ENCODE measurements around the gene MYO5B.

Gene MYO5B

GRCh38 chr18:50006470-50007046 lies 188.4 kb downstream of the MYO5B start:
- DNase-seq: no peak

GRCh38 chr18:50004013-50004412 lies 190.9 kb downstream of the MYO5B start:
- DNase-seq: no peak

GRCh38 chr18:50002781-50003180 lies 192.2 kb downstream of the MYO5B start:
- DNase-seq: no peak

GRCh38 chr18:50000227-50000626 lies 194.7 kb downstream of the MYO5B start:
- no peak for DNase-seq

GRCh38 chr18:49999128-49999527 lies 195.8 kb downstream of the MYO5B start:
- no peak for DNase-seq

GRCh38 chr18:49997558-49997957 lies 197.4 kb downstream of the MYO5B start:
- DNase-seq: no peak

GRCh38 chr18:49994410-49994809 lies 200.5 kb downstream of the MYO5B start:
- no peak for DNase-seq

- DNase-seq: no peak
Observed at GRCh38 chr18:49993299-49993698, 201.6 kb downstream of the MYO5B start.

GRCh38 chr18:49988733-49989132 lies 206.2 kb downstream of the MYO5B start:
- DNase-seq: no peak

GRCh38 chr18:49988101-49988500 lies 206.8 kb downstream of the MYO5B start:
- DNase-seq: no peak

- no peak for DNase-seq
Observed at GRCh38 chr18:49985236-49985635, 209.7 kb downstream of the MYO5B start.

GRCh38 chr18:49980896-49981295 lies 214.1 kb downstream of the MYO5B start:
- no peak for DNase-seq

- DNase-seq: no peak
Observed at GRCh38 chr18:49976795-49977560, 218.0 kb downstream of the MYO5B start.

- no peak for DNase-seq
Observed at GRCh38 chr18:49976001-49976400, 218.9 kb downstream of the MYO5B start.

GRCh38 chr18:49974079-49974478 lies 220.9 kb downstream of the MYO5B start:
- no peak for DNase-seq

GRCh38 chr18:49973592-49973991 lies 221.4 kb downstream of the MYO5B start:
- no peak for DNase-seq

- no peak for DNase-seq
Observed at GRCh38 chr18:49972535-49972934, 222.4 kb downstream of the MYO5B start.

- no peak for DNase-seq
Observed at GRCh38 chr18:49971462-49971861, 223.5 kb downstream of the MYO5B start.

GRCh38 chr18:49970319-49970718 lies 224.6 kb downstream of the MYO5B start:
- no peak for DNase-seq

- DNase-seq: no peak
Observed at GRCh38 chr18:49968644-49969309, 226.2 kb downstream of the MYO5B start.

- no peak for DNase-seq
Observed at GRCh38 chr18:49967636-49968313, 227.2 kb downstream of the MYO5B start.

- DNase-seq: no peak
Observed at GRCh38 chr18:49967171-49967570, 227.8 kb downstream of the MYO5B start.

GRCh38 chr18:49966090-49966489 lies 228.9 kb downstream of the MYO5B start:
- DNase-seq: no peak

- no peak for DNase-seq
Observed at GRCh38 chr18:49963217-49963616, 231.7 kb downstream of the MYO5B start.

Measured in stimulated activated CD8-positive, alpha-beta memory T cell treated with anti-CD3 and anti-CD28 coated beads, Interleukin-4, amount 100 ng/mL, for 48 hours (primary cell).